Colonic mucosa (tissue), 4 donors: ENCODE data around the gene IMPDH2. TPM values are rescaled to one million over a fixed set of nuclear protein-coding genes. Genes with fewer than 3 reads are reported as not detected.

Experiments used
- DNase-seq: peaks from one replicate; pipeline ENCODE4 v3.0.0-alpha.2; 2020
- H3K27ac ChIP-seq: fragments of 200-600 bp; one replicate; pipeline ENCODE4 v1.8.0; 2021
- H3K27me3 ChIP-seq: fragments of 200-600 bp; one replicate; pipeline ENCODE4 v1.8.0; 2021
- H3K36me3 ChIP-seq: fragments of 200-600 bp; one replicate; pipeline ENCODE4 v1.8.0; 2021
- H3K4me1 ChIP-seq: fragments of 200-600 bp; one replicate; pipeline ENCODE4 v1.8.0; 2021; ENCODE audit warnings: mild to moderate bottlenecking
- H3K4me3 ChIP-seq: fragments of 200-600 bp; one replicate; pipeline ENCODE4 v1.8.0; 2021
- H3K9ac ChIP-seq, 2 donors: one replicate each; pipeline ENCODE4 v1.7.0; 2013; ENCODE audit warnings: control low read depth in 2 of 2, low read depth in 2 of 2, low read length in 2 of 2
- H3K9me3 ChIP-seq: fragments of 200-600 bp; one replicate; pipeline ENCODE4 v1.8.0; 2021
- intact Hi-C: fragments of 100-400 bp; cut with DNase I; formaldehyde crosslinking; loops from one replicate; pipeline ENCODE4 v1.14.1; 2022
- total RNA-seq, 2 donors: library from RNA; stranded (reverse); fragmentation: NEBNext Ultra II Directional in 1 of 2; extraction: Animal tissue kit (Norgen Biotek cat#: 25700) in 1 of 2; gene quantifications; one replicate each; pipeline ENCODE4 v1.2.1, GENCODE V29; 2021
- TF ChIP-seq, protein P1 (sequence below): fragments of 200-600 bp; IDR thresholded peaks from one replicate; pipeline ENCODE4 v1.8.0; 2022; ENCODE audit warnings: antibody characterized with exemption, mild to moderate bottlenecking
- donor health status: healthy.
- donor health status: DM: no; HTN: no; CAD: no.
- donor health status: DM: no; HTN: no; CAD: no.

IMPDH2 gene
- total RNA-seq, 2 donors from 2014 or later, result 126 to 249 TPM

DNA sequence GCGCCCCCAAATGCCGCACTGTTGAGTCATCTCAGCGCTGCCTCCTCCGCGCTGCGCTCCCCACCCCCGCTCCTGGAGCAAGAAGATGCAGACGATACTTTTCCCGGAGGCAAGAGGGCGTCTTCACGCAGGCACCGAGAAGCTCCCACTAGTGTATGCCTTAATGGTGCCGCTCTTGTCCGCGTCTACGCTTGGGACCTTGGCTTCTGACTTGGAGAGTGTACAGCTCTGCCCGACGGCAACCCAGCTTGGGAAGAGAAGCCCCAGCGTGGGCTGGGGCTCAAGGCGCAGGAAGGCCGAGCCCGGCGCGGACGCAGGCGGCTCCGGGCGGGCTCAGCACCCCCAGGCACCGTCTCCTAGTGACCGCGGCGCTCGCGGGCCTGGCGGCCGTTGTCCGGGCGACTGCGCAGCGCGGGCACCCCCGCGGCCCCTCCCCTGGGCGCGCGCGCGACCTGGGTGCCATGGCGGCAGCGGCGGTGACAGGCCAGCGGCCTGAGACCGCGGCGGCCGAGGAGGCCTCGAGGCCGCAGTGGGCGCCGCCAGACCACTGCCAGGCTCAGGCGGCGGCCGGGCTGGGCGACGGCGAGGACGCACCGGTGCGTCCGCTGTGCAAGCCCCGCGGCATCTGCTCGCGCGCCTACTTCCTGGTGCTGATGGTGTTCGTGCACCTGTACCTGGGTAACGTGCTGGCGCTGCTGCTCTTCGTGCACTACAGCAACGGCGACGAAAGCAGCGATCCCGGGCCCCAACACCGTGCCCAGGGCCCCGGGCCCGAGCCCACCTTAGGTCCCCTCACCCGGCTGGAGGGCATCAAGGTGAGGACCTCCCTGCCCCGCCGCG, 39.2 kb downstream of the IMPDH2 start, which contains the start of gene P4HTM:
TSS of gene P4HTM (plus strand) at position 446 of the 840 bp plus-strand sequence. CDS start at position 462, 16 bp downstream.
- Histone ChIP-seq H3K4me3 (peak within 1 kb of the TSS; percentile 99), H3K27me3 (no peaks in the 10 kb centered on the region), H3K9me3 (no peaks in the 10 kb centered on the region), H3K27ac (peak within 1 kb of the TSS; percentile 94), H3K36me3 (no peaks in the 10 kb centered on the region), H3K4me1 (peaks cover 16% of the 10 kb centered on the region), H3K9ac (peak within 1 kb of the TSS; percentile 88 to 96)
- intact Hi-C loops, result loop anchor here (5.0 to 10.0 kb wide), 2 partner anchors 105 to 457 kb away; partner anchors contain the start of gene QRICH1
- TF ChIP-seq, protein P1, sequence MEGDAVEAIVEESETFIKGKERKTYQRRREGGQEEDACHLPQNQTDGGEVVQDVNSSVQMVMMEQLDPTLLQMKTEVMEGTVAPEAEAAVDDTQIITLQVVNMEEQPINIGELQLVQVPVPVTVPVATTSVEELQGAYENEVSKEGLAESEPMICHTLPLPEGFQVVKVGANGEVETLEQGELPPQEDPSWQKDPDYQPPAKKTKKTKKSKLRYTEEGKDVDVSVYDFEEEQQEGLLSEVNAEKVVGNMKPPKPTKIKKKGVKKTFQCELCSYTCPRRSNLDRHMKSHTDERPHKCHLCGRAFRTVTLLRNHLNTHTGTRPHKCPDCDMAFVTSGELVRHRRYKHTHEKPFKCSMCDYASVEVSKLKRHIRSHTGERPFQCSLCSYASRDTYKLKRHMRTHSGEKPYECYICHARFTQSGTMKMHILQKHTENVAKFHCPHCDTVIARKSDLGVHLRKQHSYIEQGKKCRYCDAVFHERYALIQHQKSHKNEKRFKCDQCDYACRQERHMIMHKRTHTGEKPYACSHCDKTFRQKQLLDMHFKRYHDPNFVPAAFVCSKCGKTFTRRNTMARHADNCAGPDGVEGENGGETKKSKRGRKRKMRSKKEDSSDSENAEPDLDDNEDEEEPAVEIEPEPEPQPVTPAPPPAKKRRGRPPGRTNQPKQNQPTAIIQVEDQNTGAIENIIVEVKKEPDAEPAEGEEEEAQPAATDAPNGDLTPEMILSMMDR, result peak; percentile 23
- DNase-seq, result peak; percentile 90

- no peak for DNase-seq
- Histone ChIP-seq H3K27ac (peak overlapping the region; percentile 94), H3K9me3 (no peaks in the 10 kb centered on the region), H3K4me3 (peak overlapping the region; percentile 99), H3K36me3 (no peaks in the 10 kb centered on the region), H3K4me1 (peaks cover 16% of the 10 kb centered on the region), H3K27me3 (no peaks in the 10 kb centered on the region), H3K9ac (peak overlapping the region; percentile 88 to 96)
- TF ChIP-seq, protein P1, result no peak
- intact Hi-C loops, result loop anchor here (5.0 to 10.0 kb wide), 2 partner anchors 106 to 458 kb away; partner anchors contain the start of gene QRICH1
These were observed 39.9 kb downstream of the IMPDH2 start for GRCh38 chr3:48989126-48989795.

DNA sequence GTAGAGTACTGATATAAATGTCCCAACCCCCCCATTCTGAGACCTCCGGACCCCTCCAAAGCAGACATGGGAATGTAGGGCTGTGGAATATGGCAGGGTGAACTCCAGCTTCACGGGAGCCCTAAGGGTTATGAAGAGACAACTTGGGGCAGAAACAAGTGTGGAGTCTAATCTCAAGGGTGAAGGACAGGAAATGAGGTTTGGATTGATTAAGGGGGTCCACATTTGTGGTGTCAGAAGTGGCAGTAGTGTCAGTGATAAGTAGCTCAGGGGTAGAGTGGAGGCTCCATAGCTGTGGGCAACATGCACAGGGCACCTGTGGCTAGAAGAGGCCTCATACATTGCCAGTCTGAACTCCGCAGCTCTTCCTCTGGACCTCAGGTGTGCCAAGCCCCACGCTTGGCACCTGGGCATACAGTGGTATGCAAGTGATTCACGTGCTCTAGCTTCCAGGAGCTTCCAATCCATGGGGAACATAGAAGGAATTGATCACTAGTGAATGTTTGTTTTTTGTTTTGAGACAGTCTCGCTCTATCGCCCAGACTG, 43.3 kb downstream of the IMPDH2 start:
- Histone ChIP-seq H3K27ac (no peak overlapping the region), H3K36me3 (no peaks in the 10 kb centered on the region), H3K4me1 (peaks cover 9% of the 10 kb centered on the region), H3K9ac (no peak overlapping the region), H3K27me3 (no peaks in the 10 kb centered on the region), H3K4me3 (no peak overlapping the region), H3K9me3 (no peaks in the 10 kb centered on the region)
- DNase-seq, result no peak
- intact Hi-C loops, result loop anchor here (5.0 to 10.0 kb wide), 2 partner anchors 109 to 461 kb away; partner anchors contain the start of gene QRICH1
- TF ChIP-seq, protein P1, result no peak

- no peaks in the 10 kb centered on the region for H3K36me3 ChIP-seq
- intact Hi-C loops, result loop anchor here (5.0 to 10.0 kb wide), 2 partner anchors 110 to 463 kb away; partner anchors contain the start of gene QRICH1
- no peak overlapping the region for H3K27ac ChIP-seq
- TF ChIP-seq, protein P1, result no peak
- no peak for DNase-seq
- H3K9me3 ChIP-seq, result no peaks in the 10 kb centered on the region
- no peaks in the 10 kb centered on the region for H3K27me3 ChIP-seq
- peaks cover 9% of the 10 kb centered on the region for H3K4me1 ChIP-seq
- no peak overlapping the region for H3K4me3 ChIP-seq
- no peak overlapping the region for H3K9ac ChIP-seq
These were observed 44.5 kb downstream of the IMPDH2 start for GRCh38 chr3:48984663-48985062.

DNA sequence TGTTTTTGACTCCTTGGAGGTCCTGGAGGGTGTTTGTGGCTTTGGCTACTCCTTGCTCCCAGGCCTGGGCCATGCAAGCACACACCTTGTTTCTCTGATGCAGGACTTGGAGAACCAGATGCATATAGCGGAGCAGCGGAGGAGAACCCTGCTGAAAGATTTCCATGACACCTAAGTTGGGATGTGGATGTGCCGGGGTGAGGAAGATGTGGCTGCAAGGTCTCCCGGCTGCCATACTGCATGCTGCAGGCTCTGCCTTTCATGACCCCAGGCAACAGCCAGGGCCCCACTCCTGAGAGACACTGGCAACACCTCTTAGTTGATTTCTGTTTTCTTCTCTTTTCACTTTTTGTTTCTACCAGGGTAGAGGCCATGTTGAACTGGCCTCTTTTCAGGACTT, 46.1 kb downstream of the IMPDH2 start:
- H3K4me3 ChIP-seq, result no peak overlapping the region
- intact Hi-C loops, result loop anchor here (10.0 kb wide), 1 partner anchor 112 kb away; the partner anchor contains the start of gene QRICH1
- no peaks in the 10 kb centered on the region for H3K9me3 ChIP-seq
- DNase-seq, result no peak
- no peak overlapping the region for H3K9ac ChIP-seq
- no peaks in the 10 kb centered on the region for H3K4me1 ChIP-seq
- TF ChIP-seq, protein P1, result no peak
- no peaks in the 10 kb centered on the region for H3K27me3 ChIP-seq
- H3K36me3 ChIP-seq, result no peaks in the 10 kb centered on the region
- H3K27ac ChIP-seq, result no peak overlapping the region
